Mammary epithelial cell (primary cell): ENCODE data around the gene CRAMP1.

Experiments
- CTCF ChIP-seq, 2 donors: IDR thresholded peaks in 1 of 2; conservative IDR thresholded peaks in 1 of 2; 2 replicates each; pipeline ENCODE4 v1.5.1; 2011 to 2012; ENCODE audit warnings: inconsistent platforms in 2 of 2, low read length in 2 of 2, mild to moderate bottlenecking in 2 of 2, control low read depth in 1 of 2, low read depth in 1 of 2; ENCODE audit not compliant: insufficient read depth in 1 of 2; ENCODE audit errors: extremely low read depth in 1 of 2
- EZH2 ChIP-seq: IDR thresholded peaks from 2 replicates; pipeline ENCODE4 v1.6.1; 2012; ENCODE audit warnings: low read length, inconsistent platforms, borderline replicate concordance

GRCh38 chr16:1643521-1643920, 31.4 kb downstream of the CRAMP1 start:
- no peak for TF ChIP-seq CTCF (conservative IDR thresholded peaks at IDR 0.05 in 1 of 2, IDR thresholded peaks at IDR 0.05 in 1 of 2; ENCODE audit: extremely low read depth in 1 of 2, insufficient read depth in 1 of 2, low read depth in 1 of 2, low read length in 2 of 2)
- no peak for TF ChIP-seq EZH2
